Aorta (tissue), 5 donors: ENCODE measurements around the gene NXPH1. TPM values are rescaled to one million over a fixed set of nuclear protein-coding genes. Genes with fewer than 3 reads are reported as not detected.

ENCODE experiments used
- ATAC-seq: fragments of 200-7000 bp; cut with Tn5 transposase; one replicate; pipeline ENCODE4 v1.9.1; 2022; ENCODE audit warnings: moderate library complexity; ENCODE audit not compliant: low FRiP score
- DNase-seq, 2 donors: peaks; one replicate each; pipeline ENCODE4 v3.0.0-alpha.2; 2020
- H3K27ac ChIP-seq, 2 donors: one replicate each; pipeline ENCODE4 v1.5.1; 2013; ENCODE audit warnings: low read length in 2 of 2, mild to moderate bottlenecking in 2 of 2, moderate library complexity in 2 of 2, control low read depth in 1 of 2, inconsistent platforms in 1 of 2, low read depth in 1 of 2
- H3K27me3 ChIP-seq, 2 donors: one replicate each; pipeline ENCODE4 v1.6.1; 2013; ENCODE audit warnings: control low read depth in 1 of 2, low read length in 1 of 2, mild to moderate bottlenecking in 1 of 2, moderate library complexity in 1 of 2; ENCODE audit not compliant: insufficient read depth in 2 of 2, control insufficient read depth in 1 of 2
- H3K36me3 ChIP-seq, 2 donors: one replicate each; pipeline ENCODE4 v1.6.1; 2013; ENCODE audit warnings: control low read depth in 1 of 2, low read length in 1 of 2, mild to moderate bottlenecking in 1 of 2; ENCODE audit not compliant: insufficient read depth in 2 of 2, control insufficient read depth in 1 of 2
- H3K4me1 ChIP-seq, 2 donors: one replicate each; pipeline ENCODE4 v1.6.1; 2013; ENCODE audit warnings: low read length in 2 of 2, control low read depth in 1 of 2, mild to moderate bottlenecking in 1 of 2, moderate library complexity in 1 of 2; ENCODE audit not compliant: insufficient read depth in 2 of 2, control insufficient read depth in 1 of 2
- H3K4me3 ChIP-seq, 2 donors: one replicate each; pipeline ENCODE4 v1.5.1; 2013; ENCODE audit warnings: low read length in 2 of 2, control low read depth in 1 of 2, mild to moderate bottlenecking in 1 of 2
- H3K9me3 ChIP-seq: one replicate; pipeline ENCODE4 v1.6.1; 2013; ENCODE audit warnings: mild to moderate bottlenecking, low read length; ENCODE audit not compliant: control insufficient read depth
- WGBS, 2 donors: extraction: QIAGEN DNeasy Blood & Tissue Kit; methylation state at CpG; one replicate each; pipeline ENCODE4 v1.1.7; 2013; 5-methylcytosine and 5-hydroxymethylcytosine counted together
- intact Hi-C, 2 donors: fragments of 100-400 bp; cut with DNase I; formaldehyde crosslinking; loops; one replicate each; pipeline versions ENCODE4 v1.14.2 to v1.15.0; 2022
- polyA plus RNA-seq, 2 donors: library from polyadenylated mRNA; stranded (reverse); fragments of 200-250 nt; gene quantifications; one replicate each; pipeline ENCODE4 v1.2.3, GENCODE V29; 2013
- total RNA-seq, 2 donors: library from RNA; stranded (reverse); fragmentation: NEBNext Ultra II Directional; extraction: Animal tissue kit (Norgen Biotek cat#: 25700); gene quantifications; one replicate each; pipeline ENCODE4 v1.2.1, GENCODE V29; 2021
- donor health status: healthy with polysubstance abuse.
- donor health status: Bipolar disorder and iron deficiency.
- donor health status: DM: no; HTN: no; CAD: no.
- donor health status: DM: no; HTN: no; CAD: no.
- donor health status: DM: yes; HTN: yes; CAD: no.

Gene NXPH1
- total and polyA plus RNA-seq, 4 donors, result not detected

- Histone ChIP-seq H3K27ac (no peak overlapping the region), H3K4me3 (no peak overlapping the region), H3K4me1 (no peaks in the 10 kb centered on the region), H3K36me3 (no peaks in the 10 kb centered on the region), H3K9me3 (no peaks in the 10 kb centered on the region), H3K27me3 (no peaks in the 10 kb centered on the region)
- no peak for DNase-seq
- ATAC-seq, result peak; percentile 8
- 2% methylated on average over 46 of the region's 46 CpGs for WGBS, 2 donors
- intact Hi-C loops, result no loop called here
These were observed 1.0 kb downstream of the NXPH1 start for GRCh38 chr7:8434290-8435002.

DNA sequence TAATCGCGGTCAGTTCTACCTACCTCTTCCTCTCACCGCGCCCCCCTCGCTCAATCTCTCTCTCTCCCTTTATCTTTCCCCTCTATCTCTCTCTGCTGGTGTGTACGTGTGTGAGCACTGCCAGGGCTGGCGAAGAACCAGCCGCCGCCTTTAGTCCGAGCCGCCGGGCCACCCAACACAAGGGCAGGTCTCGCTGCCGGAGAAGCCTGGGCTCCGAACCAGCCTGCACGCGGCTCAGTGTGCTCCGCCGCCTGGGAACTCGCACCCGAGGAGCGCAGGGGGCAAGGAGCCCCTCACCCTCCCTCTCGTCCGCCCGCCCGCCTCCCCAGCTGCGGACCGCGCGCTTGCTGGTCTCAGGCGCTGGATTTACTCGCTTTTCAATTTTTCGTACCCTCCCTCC lies 1.7 kb downstream of the NXPH1 start:
- no peak overlapping the region for H3K4me3 ChIP-seq
- H3K36me3 ChIP-seq, result no peaks in the 10 kb centered on the region
- DNase-seq (no peak), ATAC-seq (no peak)
- WGBS, 2 donors, result 0 to 3% methylated on average over 33 of the region's 33 CpGs
- intact Hi-C loops, result no loop called here
- H3K27me3 ChIP-seq, result no peaks in the 10 kb centered on the region
- H3K4me1 ChIP-seq, result no peaks in the 10 kb centered on the region
- H3K9me3 ChIP-seq, result no peaks in the 10 kb centered on the region
- no peak overlapping the region for H3K27ac ChIP-seq

GRCh38 chr7:8435590-8436545 lies 2.5 kb downstream of the NXPH1 start:
- WGBS, 2 donors, result 8 to 9% methylated on average over 33 of the region's 33 CpGs
- Histone ChIP-seq H3K9me3 (no peaks in the 10 kb centered on the region), H3K36me3 (no peaks in the 10 kb centered on the region), H3K4me1 (no peaks in the 10 kb centered on the region), H3K27ac (no peak overlapping the region), H3K4me3 (no peak overlapping the region), H3K27me3 (no peaks in the 10 kb centered on the region)
- intact Hi-C loops, result no loop called here
- no peak for DNase-seq
- ATAC-seq, result no peak

- no peak for ATAC-seq
- no peak for DNase-seq
- no peaks in the 10 kb centered on the region for H3K9me3 ChIP-seq
- peaks cover 0 to 4% of the 10 kb centered on the region in 2 donors for H3K27me3 ChIP-seq
- intact Hi-C loops, result no loop called here
- no peak overlapping the region for H3K4me3 ChIP-seq
- no peaks in the 10 kb centered on the region for H3K4me1 ChIP-seq
- no peak overlapping the region for H3K27ac ChIP-seq
- no peaks in the 10 kb centered on the region for H3K36me3 ChIP-seq
- 1% methylated on average over 15 of the region's 15 CpGs for WGBS, 2 donors
These were observed 3.6 kb downstream of the NXPH1 start for GRCh38 chr7:8436965-8437364.

GRCh38 chr7:8437606-8438005 lies 4.2 kb downstream of the NXPH1 start:
- H3K36me3 ChIP-seq, result no peaks in the 10 kb centered on the region
- H3K27me3 ChIP-seq, result peaks cover 0 to 4% of the 10 kb centered on the region in 2 donors
- DNase-seq (no peak), ATAC-seq (no peak)
- 4 to 5% methylated on average over 8 of the region's 8 CpGs for WGBS, 2 donors
- H3K27ac ChIP-seq, result no peak overlapping the region
- no peaks in the 10 kb centered on the region for H3K4me1 ChIP-seq
- H3K9me3 ChIP-seq, result no peaks in the 10 kb centered on the region
- H3K4me3 ChIP-seq, result no peak overlapping the region
- intact Hi-C loops, result no loop called here

DNA sequence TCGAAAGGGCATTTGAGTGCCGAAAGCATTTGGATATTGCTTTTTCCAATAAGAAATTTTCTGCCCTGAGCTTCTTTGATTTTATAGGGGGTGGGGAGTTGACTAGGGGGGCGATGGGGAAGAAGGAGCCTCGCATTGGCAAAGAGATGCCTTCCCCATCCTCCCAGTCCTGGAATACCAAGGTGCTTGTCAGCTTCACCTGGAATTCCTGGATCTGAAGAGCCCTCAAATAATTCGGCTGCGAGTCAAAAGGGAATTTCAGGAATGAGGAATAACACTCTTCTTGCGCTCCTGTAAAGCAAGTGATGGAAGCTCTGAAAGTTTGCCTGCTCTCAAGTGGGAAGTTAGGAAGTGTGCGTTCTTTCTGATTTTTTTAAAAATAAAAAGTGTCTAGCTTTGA lies 7.3 kb downstream of the NXPH1 start:
- Histone ChIP-seq H3K27me3 (peaks cover 0 to 7% of the 10 kb centered on the region in 2 donors), H3K36me3 (no peaks in the 10 kb centered on the region), H3K4me1 (no peaks in the 10 kb centered on the region), H3K4me3 (no peak overlapping the region), H3K27ac (no peak overlapping the region), H3K9me3 (no peaks in the 10 kb centered on the region)
- 8% methylated on average over 8 of the region's 8 CpGs for WGBS, 2 donors
- ATAC-seq (no peak), DNase-seq (no peak)
- intact Hi-C loops, result no loop called here

DNA sequence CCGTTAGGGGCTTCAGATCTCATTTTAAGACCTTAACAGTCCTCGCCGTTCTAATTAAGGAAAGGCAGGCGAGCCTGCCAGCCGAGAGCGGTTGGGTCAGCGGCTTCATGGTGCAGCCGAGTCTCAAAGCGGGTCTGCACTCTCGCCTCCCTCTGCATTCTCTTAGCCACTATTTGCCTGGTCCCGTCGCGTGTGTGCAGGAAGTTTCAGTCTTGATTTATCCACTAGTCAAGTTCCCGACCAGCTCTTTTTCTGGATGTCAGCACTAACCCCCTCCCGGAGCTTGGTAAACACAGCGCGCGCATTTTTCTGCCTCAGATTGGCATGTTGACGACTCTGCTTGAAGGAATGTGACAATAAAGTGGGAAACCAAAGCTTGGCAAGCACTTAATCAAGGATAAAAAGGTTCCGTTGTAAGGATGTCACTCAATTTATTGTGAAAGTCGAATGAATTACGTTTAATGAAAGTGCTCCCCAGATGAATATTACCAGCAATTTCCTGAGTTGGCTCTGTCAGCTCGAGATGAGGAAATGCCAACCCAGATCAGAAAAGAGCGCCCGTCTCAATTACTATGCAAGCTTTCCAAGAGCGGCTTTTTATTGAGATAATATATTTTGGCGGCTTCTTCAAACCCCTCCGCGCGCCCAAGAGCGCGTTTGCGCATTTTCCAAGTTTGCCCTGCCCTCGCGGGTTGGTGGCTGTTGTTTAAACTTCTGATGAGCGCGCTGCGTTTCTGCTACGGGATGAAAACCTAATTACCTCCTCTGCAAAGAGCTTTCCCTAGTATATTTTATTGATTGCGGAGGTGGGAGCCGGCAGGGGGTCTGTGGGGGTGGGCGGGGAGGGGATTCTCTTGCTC lies 7.9 kb downstream of the NXPH1 start:
- Histone ChIP-seq H3K4me1 (no peaks in the 10 kb centered on the region), H3K4me3 (no peak overlapping the region), H3K27me3 (peaks cover 0 to 7% of the 10 kb centered on the region in 2 donors), H3K36me3 (no peaks in the 10 kb centered on the region), H3K9me3 (no peaks in the 10 kb centered on the region), H3K27ac (no peak overlapping the region)
- intact Hi-C loops, result no loop called here
- ATAC-seq, result no peak
- 1 to 2% methylated on average over 42 of the region's 42 CpGs for WGBS, 2 donors
- DNase-seq, result no peak

GRCh38 chr7:8442051-8442813 lies 8.8 kb downstream of the NXPH1 start:
- peaks cover 0 to 7% of the 10 kb centered on the region in 2 donors for H3K27me3 ChIP-seq
- no peak overlapping the region for H3K27ac ChIP-seq
- H3K4me1 ChIP-seq, result no peaks in the 10 kb centered on the region
- 1 to 4% methylated on average over 51 of the region's 51 CpGs for WGBS, 2 donors
- no peaks in the 10 kb centered on the region for H3K36me3 ChIP-seq
- DNase-seq, result no peak
- intact Hi-C loops, result no loop called here
- no peak for ATAC-seq
- H3K4me3 ChIP-seq, result no peak overlapping the region
- H3K9me3 ChIP-seq, result no peaks in the 10 kb centered on the region
